RWPE2 (cell line): ENCODE measurements around the gene PFDN1.

ENCODE experiments used
- ATAC-seq: fragments of 200-7000 bp; cut with Tn5 transposase; 3 replicates; pipeline ENCODE4 v1.9.1; 2021; ENCODE audit warnings: low read depth
- DNase-seq: peaks from one replicate; pipeline ENCODE4 v3.0.0-alpha.2; 2020; ENCODE audit warnings: low spot score
- H3K27ac ChIP-seq: fragments of 450-650 bp; 2 replicates; pipeline ENCODE4 v1.5.1; 2017; ENCODE audit warnings: mild to moderate bottlenecking; ENCODE audit not compliant: poor library complexity, severe bottlenecking
- H3K27me3 ChIP-seq: fragments of 250-450 bp; sonication (Bioruptor Pico); 2 replicates; pipeline ENCODE4 v1.5.1; 2021; ENCODE audit warnings: mild to moderate bottlenecking, moderate library complexity; ENCODE audit not compliant: insufficient read depth, poor library complexity, severe bottlenecking
- H3K36me3 ChIP-seq: fragments of 250-450 bp; sonication (Bioruptor Pico); 2 replicates; pipeline ENCODE4 v1.5.1; 2020; ENCODE audit warnings: low read depth, mild to moderate bottlenecking, moderate library complexity
- H3K4me1 ChIP-seq: fragments of 250-450 bp; sonication (Bioruptor Pico); 2 replicates; pipeline ENCODE4 v1.5.1; 2021; ENCODE audit warnings: mild to moderate bottlenecking, moderate library complexity; ENCODE audit not compliant: insufficient read depth, poor library complexity, severe bottlenecking
- H3K4me3 ChIP-seq: fragments of 250-450 bp; sonication (Bioruptor Pico); 2 replicates; pipeline ENCODE4 v1.5.1; 2021; ENCODE audit warnings: mild to moderate bottlenecking, moderate library complexity; ENCODE audit not compliant: severe bottlenecking
- H3K9me3 ChIP-seq: fragments of 250-450 bp; sonication (Bioruptor Pico); 2 replicates; pipeline ENCODE4 v1.5.1; 2021; ENCODE audit warnings: mild to moderate bottlenecking, moderate library complexity; ENCODE audit not compliant: severe bottlenecking
- TF ChIP-seq, protein P1 (sequence below): fragments of 450-650 bp; IDR thresholded peaks from one replicate; pipeline ENCODE4 v1.5.1; 2017; ENCODE audit warnings: mild to moderate bottlenecking, moderate library complexity; ENCODE audit not compliant: poor library complexity, severe bottlenecking

The PFDN1 gene

DNA sequence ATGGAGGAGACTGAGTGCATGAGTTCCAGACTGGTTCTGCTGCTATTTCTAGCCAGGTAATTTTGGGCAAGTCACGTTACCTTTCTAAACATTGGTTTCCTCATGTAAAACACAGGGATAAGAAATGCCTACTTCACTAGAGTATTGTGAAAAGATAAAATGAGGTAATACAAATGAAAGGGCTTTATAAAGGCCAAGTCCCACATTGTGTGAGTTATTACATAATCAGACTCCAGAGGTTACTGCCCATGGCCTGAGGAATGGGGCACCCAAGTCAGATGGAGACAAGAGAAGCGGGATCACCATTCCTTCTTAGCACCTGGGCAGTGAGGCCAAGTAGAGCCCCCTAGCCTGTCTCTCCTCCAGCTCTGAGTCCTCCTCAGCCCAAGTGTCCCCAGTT, 36.0 kb upstream of the PFDN1 start:
- TF ChIP-seq, protein P1, sequence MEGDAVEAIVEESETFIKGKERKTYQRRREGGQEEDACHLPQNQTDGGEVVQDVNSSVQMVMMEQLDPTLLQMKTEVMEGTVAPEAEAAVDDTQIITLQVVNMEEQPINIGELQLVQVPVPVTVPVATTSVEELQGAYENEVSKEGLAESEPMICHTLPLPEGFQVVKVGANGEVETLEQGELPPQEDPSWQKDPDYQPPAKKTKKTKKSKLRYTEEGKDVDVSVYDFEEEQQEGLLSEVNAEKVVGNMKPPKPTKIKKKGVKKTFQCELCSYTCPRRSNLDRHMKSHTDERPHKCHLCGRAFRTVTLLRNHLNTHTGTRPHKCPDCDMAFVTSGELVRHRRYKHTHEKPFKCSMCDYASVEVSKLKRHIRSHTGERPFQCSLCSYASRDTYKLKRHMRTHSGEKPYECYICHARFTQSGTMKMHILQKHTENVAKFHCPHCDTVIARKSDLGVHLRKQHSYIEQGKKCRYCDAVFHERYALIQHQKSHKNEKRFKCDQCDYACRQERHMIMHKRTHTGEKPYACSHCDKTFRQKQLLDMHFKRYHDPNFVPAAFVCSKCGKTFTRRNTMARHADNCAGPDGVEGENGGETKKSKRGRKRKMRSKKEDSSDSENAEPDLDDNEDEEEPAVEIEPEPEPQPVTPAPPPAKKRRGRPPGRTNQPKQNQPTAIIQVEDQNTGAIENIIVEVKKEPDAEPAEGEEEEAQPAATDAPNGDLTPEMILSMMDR, result no peak
- H3K4me1 ChIP-seq, result peaks cover 23% of the 10 kb centered on the region
- H3K36me3 ChIP-seq, result peaks cover 76% of the 10 kb centered on the region
- no peaks in the 10 kb centered on the region for H3K9me3 ChIP-seq
- peak; percentile 7; the same call in 1 of the 3 replicates for ATAC-seq
- H3K4me3 ChIP-seq, result no peak overlapping the region
- peak overlapping the region; percentile 10 for H3K27ac ChIP-seq
- no peaks in the 10 kb centered on the region for H3K27me3 ChIP-seq
- no peak for DNase-seq

DNA sequence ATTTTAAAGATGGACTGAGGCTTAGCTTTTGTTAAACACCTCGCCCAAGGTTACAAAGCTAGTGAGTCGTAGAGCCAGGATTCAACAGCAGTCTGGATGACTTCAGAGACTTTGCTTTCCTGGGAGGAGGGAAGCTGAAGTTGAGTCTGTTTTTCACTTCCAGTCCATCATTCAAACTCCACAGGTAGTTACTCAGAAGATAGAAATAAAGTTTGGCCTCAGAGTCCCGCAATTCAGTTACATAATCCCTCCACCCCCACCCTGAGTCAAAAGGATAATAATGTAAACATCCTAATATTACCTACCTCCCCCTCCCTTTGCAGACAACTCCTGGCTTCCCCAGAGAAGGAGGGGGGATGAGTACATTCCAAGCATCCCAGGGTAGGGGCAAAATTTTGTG, 35.4 kb upstream of the PFDN1 start:
- Histone ChIP-seq H3K27me3 (no peaks in the 10 kb centered on the region), H3K4me1 (peaks cover 23% of the 10 kb centered on the region), H3K4me3 (no peak overlapping the region), H3K9me3 (no peaks in the 10 kb centered on the region), H3K36me3 (peaks cover 77% of the 10 kb centered on the region), H3K27ac (peak overlapping the region; percentile 10)
- TF ChIP-seq, protein P1, result no peak
- peak; percentile 48 for ATAC-seq
- no peak for DNase-seq

DNA sequence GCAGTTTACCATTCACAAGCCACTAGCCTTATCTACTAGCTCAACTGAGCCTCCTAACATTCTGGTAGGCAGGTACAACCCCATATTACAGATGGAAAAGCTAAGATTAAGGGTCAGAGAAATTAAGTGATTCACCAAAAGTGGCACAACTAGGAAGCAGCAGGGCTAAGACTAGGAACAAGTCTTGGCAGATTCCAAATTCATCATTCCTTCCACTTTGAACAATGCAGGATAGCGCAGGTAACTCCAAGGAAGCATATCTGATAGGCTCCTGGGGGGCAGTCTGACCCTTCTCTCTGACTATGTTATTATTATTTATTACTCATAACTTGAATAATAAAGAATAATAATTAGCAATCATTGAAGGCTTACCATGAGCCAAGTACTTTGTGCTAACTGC, 35.0 kb upstream of the PFDN1 start:
- DNase-seq, result no peak
- no peaks in the 10 kb centered on the region for H3K27me3 ChIP-seq
- peaks cover 23% of the 10 kb centered on the region for H3K4me1 ChIP-seq
- H3K4me3 ChIP-seq, result no peak overlapping the region
- TF ChIP-seq, protein P1, result no peak
- 0 out of 3 replicates have a peak, but pooled peaks have one; percentile 20 for ATAC-seq
- H3K9me3 ChIP-seq, result no peaks in the 10 kb centered on the region
- H3K36me3 ChIP-seq, result peaks cover 79% of the 10 kb centered on the region
- H3K27ac ChIP-seq, result peak overlapping the region; percentile 10

DNA sequence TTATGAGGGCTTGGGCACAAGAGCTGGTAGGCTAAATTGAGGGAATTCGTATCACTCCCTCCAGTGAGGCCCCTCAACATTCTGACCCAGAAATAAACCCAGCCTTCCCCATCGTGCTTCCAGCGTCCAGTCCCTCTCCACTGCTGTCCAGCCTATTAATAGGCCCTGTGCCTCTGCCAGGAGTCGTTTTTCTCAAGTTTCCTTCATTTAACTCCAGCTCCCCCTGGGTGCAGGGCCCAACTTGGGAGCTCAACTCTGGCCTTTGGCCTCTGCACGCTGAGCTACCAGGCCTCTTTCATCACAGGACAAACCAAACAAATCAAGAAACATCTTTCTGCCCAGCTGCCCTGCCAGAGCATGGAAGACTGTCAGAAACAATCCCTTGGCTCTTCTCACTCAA, 33.5 kb upstream of the PFDN1 start:
- Histone ChIP-seq H3K36me3 (peaks cover 72% of the 10 kb centered on the region), H3K27me3 (no peaks in the 10 kb centered on the region), H3K4me3 (no peak overlapping the region), H3K9me3 (no peaks in the 10 kb centered on the region), H3K4me1 (peaks cover 23% of the 10 kb centered on the region), H3K27ac (no peak overlapping the region)
- ATAC-seq, result no peak
- no peak for DNase-seq
- TF ChIP-seq, protein P1, result no peak

DNA sequence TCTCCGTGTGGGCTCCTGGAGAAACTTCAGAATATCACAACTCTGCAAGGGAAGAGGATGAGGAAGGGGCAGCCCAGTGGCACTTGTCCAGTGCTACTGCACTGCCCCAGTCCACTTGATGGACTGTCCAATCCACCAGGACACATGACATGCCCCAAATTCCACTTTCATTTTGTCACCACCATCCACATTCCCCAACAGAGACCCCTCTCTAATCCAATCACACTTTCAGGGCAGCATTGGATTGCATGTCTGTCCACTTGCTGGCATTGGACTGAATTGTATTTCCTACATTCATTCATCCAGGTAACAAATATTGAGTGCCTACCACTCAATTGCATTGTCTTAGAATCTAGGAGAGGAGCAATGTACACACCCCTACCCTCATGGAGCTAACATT, 28.7 kb upstream of the PFDN1 start:
- Histone ChIP-seq H3K9me3 (no peaks in the 10 kb centered on the region), H3K27ac (no peak overlapping the region), H3K36me3 (peaks cover 37% of the 10 kb centered on the region), H3K4me1 (peaks cover 4% of the 10 kb centered on the region), H3K4me3 (no peak overlapping the region), H3K27me3 (no peaks in the 10 kb centered on the region)
- TF ChIP-seq, protein P1, result no peak
- no peak for DNase-seq
- ATAC-seq, result no peak
